ENCODE data around the gene STK38L. TPM values are rescaled to one million over a fixed set of nuclear protein-coding genes. Genes with fewer than 3 reads are reported as not detected.

The STK38L gene
- total and polyA plus RNA-seq, 9 of the 15 experiments (the other 6 are each of a cell fraction or from before 2014, with no cell fraction given), result 2.6 to 10.7 (median 6.9) TPM

DNA sequence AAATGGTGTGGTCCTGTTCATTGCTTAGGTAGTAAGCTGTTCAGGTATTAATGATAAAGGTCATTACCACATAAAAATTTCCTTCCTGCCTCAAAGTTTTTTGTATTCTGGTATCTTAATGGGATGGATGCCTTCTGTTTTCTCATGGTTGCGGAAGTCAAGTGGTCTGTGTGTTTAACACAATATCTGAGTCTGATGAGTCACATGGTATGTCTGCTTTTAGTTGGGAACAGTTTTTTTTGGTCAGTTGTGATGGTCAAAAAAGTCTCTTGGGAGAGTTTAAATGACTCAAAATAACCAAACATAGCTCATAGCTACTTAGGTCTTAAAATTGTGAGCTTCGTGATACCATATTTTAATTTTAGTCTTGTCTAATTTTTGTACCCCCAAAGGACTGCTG, 40.7 kb downstream of the STK38L start:
- Histone ChIP-seq H3K27ac (ENCODE audit: extremely low read depth, low read depth, low read length) (no peak overlapping the region), H3K79me2 (ENCODE audit: control insufficient read depth, insufficient read depth, low read length) (no peaks in the 10 kb centered on the region), H3K4me2 (ENCODE audit: insufficient read depth, low read length) (no peak overlapping the region), H3K27me3 (ENCODE audit: control insufficient read depth in 2 of 2, insufficient read depth in 2 of 2, low read length in 2 of 2) (no peaks in the 10 kb centered on the region; a peak in 1 of 5 replicates), H2AFZ (ENCODE audit: low read depth, low read length) (no peak overlapping the region), H3K9ac (ENCODE audit: insufficient read depth in 1 of 2, low read depth in 2 of 2, low read length in 2 of 2) (no peak overlapping the region), H3K4me1 (replicated peaks in 1 of 2; ENCODE audit: control insufficient read depth in 2 of 2, insufficient read depth in 2 of 2, low read length in 2 of 2) (no peaks in the 10 kb centered on the region), H3K9me3 (replicated peaks; ENCODE audit: control insufficient read depth, insufficient read depth, low read depth, low read length) (no peaks in the 10 kb centered on the region), H3K36me3 (ENCODE audit: control insufficient read depth, insufficient read depth, low read length) (no peaks in the 10 kb centered on the region), H3K9me1 (ENCODE audit: control insufficient read depth, insufficient read depth, low read length) (no peaks in the 10 kb centered on the region), H3K4me3 (no peak overlapping the region), H4K20me1 (replicated peaks; ENCODE audit: control insufficient read depth, insufficient read depth, low read length) (peaks cover 2% of the 10 kb centered on the region; the same call in 1 of the 2 replicates)
- CTCF ChIA-PET (ENCODE audit: low intra/inter-chr PET ratio), result no interaction called here
- WGBS (ENCODE audit: insufficient coverage, low coverage, missing lambda C conversion rate), result 21% methylated on average over 2 of the region's 2 CpGs
- BruUV-seq (replicated peaks), result no TSS peak
- TF ChIP-seq, protein P1, sequence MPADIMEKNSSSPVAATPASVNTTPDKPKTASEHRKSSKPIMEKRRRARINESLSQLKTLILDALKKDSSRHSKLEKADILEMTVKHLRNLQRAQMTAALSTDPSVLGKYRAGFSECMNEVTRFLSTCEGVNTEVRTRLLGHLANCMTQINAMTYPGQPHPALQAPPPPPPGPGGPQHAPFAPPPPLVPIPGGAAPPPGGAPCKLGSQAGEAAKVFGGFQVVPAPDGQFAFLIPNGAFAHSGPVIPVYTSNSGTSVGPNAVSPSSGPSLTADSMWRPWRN (IDR thresholded peaks at IDR 0.05; ENCODE audit: low read depth), result no peak
- TF ChIP-seq HDAC8 (tag; IDR thresholded peaks at IDR 0.05) (no peak), RBM25 (IDR thresholded peaks at IDR 0.05; ENCODE audit: low read depth, low read length, severe bottlenecking) (no peak), TGIF2 (CRISPR knock-in tag; IDR thresholded peaks at IDR 0.05) (no peak), TEAD4 (IDR thresholded peaks at IDR 0.05; ENCODE audit: low read length) (no peak), TEAD4 (CRISPR knock-in tag; IDR thresholded peaks at IDR 0.05; ENCODE audit: borderline replicate concordance) (no peak), RBM14 (IDR thresholded peaks at IDR 0.05; ENCODE audit: borderline replicate concordance, insufficient read depth, low read depth, low read length) (no peak), ZNF57 (CRISPR knock-in tag; IDR thresholded peaks at IDR 0.05) (no peak), PCBP1 (IDR thresholded peaks at IDR 0.05; ENCODE audit: low read depth, low read length, poor library complexity, severe bottlenecking) (no peak), NCOR1 (IDR thresholded peaks at IDR 0.05) (no peak)
- TF ChIP-seq, protein P2, sequence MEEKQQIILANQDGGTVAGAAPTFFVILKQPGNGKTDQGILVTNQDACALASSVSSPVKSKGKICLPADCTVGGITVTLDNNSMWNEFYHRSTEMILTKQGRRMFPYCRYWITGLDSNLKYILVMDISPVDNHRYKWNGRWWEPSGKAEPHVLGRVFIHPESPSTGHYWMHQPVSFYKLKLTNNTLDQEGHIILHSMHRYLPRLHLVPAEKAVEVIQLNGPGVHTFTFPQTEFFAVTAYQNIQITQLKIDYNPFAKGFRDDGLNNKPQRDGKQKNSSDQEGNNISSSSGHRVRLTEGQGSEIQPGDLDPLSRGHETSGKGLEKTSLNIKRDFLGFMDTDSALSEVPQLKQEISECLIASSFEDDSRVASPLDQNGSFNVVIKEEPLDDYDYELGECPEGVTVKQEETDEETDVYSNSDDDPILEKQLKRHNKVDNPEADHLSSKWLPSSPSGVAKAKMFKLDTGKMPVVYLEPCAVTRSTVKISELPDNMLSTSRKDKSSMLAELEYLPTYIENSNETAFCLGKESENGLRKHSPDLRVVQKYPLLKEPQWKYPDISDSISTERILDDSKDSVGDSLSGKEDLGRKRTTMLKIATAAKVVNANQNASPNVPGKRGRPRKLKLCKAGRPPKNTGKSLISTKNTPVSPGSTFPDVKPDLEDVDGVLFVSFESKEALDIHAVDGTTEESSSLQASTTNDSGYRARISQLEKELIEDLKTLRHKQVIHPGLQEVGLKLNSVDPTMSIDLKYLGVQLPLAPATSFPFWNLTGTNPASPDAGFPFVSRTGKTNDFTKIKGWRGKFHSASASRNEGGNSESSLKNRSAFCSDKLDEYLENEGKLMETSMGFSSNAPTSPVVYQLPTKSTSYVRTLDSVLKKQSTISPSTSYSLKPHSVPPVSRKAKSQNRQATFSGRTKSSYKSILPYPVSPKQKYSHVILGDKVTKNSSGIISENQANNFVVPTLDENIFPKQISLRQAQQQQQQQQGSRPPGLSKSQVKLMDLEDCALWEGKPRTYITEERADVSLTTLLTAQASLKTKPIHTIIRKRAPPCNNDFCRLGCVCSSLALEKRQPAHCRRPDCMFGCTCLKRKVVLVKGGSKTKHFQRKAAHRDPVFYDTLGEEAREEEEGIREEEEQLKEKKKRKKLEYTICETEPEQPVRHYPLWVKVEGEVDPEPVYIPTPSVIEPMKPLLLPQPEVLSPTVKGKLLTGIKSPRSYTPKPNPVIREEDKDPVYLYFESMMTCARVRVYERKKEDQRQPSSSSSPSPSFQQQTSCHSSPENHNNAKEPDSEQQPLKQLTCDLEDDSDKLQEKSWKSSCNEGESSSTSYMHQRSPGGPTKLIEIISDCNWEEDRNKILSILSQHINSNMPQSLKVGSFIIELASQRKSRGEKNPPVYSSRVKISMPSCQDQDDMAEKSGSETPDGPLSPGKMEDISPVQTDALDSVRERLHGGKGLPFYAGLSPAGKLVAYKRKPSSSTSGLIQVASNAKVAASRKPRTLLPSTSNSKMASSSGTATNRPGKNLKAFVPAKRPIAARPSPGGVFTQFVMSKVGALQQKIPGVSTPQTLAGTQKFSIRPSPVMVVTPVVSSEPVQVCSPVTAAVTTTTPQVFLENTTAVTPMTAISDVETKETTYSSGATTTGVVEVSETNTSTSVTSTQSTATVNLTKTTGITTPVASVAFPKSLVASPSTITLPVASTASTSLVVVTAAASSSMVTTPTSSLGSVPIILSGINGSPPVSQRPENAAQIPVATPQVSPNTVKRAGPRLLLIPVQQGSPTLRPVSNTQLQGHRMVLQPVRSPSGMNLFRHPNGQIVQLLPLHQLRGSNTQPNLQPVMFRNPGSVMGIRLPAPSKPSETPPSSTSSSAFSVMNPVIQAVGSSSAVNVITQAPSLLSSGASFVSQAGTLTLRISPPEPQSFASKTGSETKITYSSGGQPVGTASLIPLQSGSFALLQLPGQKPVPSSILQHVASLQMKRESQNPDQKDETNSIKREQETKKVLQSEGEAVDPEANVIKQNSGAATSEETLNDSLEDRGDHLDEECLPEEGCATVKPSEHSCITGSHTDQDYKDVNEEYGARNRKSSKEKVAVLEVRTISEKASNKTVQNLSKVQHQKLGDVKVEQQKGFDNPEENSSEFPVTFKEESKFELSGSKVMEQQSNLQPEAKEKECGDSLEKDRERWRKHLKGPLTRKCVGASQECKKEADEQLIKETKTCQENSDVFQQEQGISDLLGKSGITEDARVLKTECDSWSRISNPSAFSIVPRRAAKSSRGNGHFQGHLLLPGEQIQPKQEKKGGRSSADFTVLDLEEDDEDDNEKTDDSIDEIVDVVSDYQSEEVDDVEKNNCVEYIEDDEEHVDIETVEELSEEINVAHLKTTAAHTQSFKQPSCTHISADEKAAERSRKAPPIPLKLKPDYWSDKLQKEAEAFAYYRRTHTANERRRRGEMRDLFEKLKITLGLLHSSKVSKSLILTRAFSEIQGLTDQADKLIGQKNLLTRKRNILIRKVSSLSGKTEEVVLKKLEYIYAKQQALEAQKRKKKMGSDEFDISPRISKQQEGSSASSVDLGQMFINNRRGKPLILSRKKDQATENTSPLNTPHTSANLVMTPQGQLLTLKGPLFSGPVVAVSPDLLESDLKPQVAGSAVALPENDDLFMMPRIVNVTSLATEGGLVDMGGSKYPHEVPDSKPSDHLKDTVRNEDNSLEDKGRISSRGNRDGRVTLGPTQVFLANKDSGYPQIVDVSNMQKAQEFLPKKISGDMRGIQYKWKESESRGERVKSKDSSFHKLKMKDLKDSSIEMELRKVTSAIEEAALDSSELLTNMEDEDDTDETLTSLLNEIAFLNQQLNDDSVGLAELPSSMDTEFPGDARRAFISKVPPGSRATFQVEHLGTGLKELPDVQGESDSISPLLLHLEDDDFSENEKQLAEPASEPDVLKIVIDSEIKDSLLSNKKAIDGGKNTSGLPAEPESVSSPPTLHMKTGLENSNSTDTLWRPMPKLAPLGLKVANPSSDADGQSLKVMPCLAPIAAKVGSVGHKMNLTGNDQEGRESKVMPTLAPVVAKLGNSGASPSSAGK (IDR thresholded peaks at IDR 0.05), result no peak
- DNase-seq (ENCODE audit: extremely low read depth in 1 of 4, low spot score in 3 of 4) (no peak), FAIRE-seq (no peak), ATAC-seq (no peak)
- in situ Hi-C loops (cut with MboI), result no loop called here
- intact Hi-C loops (cut with micrococcal nuclease), result no loop called here
- POLR2A ChIA-PET, result interaction anchor here (1.2 to 1.4 kb wide), 2 partner anchors 12 kb away, joined by 3 read pairs; no protein-coding TSS in a partner anchor

Data from K562 (cell line).